GM13976 (cell line): ENCODE data around the gene ENSA.
"Not testable (repeated sequence)": the region's sequence is repeated elsewhere in the genome, so short reads cannot be mapped to it uniquely, and the experiment has no call there.

Source experiments
- DNase-seq: peaks from one replicate; pipeline ENCODE4 v3.0.0; 2012; ENCODE audit warnings: low spot score
- CTCF ChIP-seq: IDR thresholded peaks from 2 replicates; pipeline ENCODE4 v1.5.1; 2012; ENCODE audit warnings: borderline replicate concordance, mild to moderate bottlenecking; ENCODE audit not compliant: insufficient read depth; ENCODE audit errors: extremely low read depth, missing control alignments, control extremely low read depth
- in situ Hi-C: fragments of 300-500 bp; cut with MboI; formaldehyde crosslinking; loops from one replicate; pipeline ENCODE4 v1.12.0; 2022; ENCODE audit warnings: low sequenced_read_pairs, mixed read lengths, inconsistent platforms; ENCODE audit not compliant: unreplicated experiment

The ENSA gene

GRCh38 chr1:150576367-150576711 is 53.1 kb downstream of the ENSA start:
- in situ Hi-C loops, result no loop called here
- no peak for DNase-seq
- TF ChIP-seq CTCF, result no peak

- TF ChIP-seq CTCF, result no peak
- in situ Hi-C loops, result no loop called here
- DNase-seq, result no peak
Measured at GRCh38 chr1:150575518-150576366, 53.7 kb downstream of the ENSA start.

GRCh38 chr1:150575072-150575489 is 54.3 kb downstream of the ENSA start:
- DNase-seq, result no peak
- no peak for TF ChIP-seq CTCF
- in situ Hi-C loops, result no loop called here

- TF ChIP-seq CTCF, result no peak
- no peak for DNase-seq
- in situ Hi-C loops, result no loop called here
Measured at GRCh38 chr1:150574260-150575071, 54.9 kb downstream of the ENSA start.

- DNase-seq, in situ Hi-C loops: not testable (repeated sequence)
Measured at GRCh38 chr1:150573648-150574071, 55.8 kb downstream of the ENSA start.

- in situ Hi-C loops, result no loop called here
- peak; percentile 2 for DNase-seq
- TF ChIP-seq CTCF, result no peak
Measured at GRCh38 chr1:150572918-150573647, 56.3 kb downstream of the ENSA start.
